SU-DHL-6 (cell line): Measurements from ENCODE around the gene AKAP8.
"Not testable (repeated sequence)": the region's sequence is repeated elsewhere in the genome, so short reads cannot be mapped to it uniquely, and the experiment has no call there.

Experiments
- EZH2phosphoT487 ChIP-seq: fragments of 200-600 bp; sonication (generic), shearing (Covaris generic); conservative IDR thresholded peaks from 2 replicates; pipeline ENCODE4 v1.6.1; 2018; ENCODE audit warnings: mild to moderate bottlenecking, antibody characterized with exemption, low read length, moderate library complexity, mixed read lengths
- TF ChIP-seq, protein P1 (sequence below): fragments of 200-600 bp; sonication (generic); IDR thresholded peaks from one replicate; pipeline ENCODE4 v1.5.1; 2017; ENCODE audit warnings: antibody characterized with exemption, mild to moderate bottlenecking, low read length, moderate library complexity; ENCODE audit not compliant: insufficient read depth, poor library complexity, severe bottlenecking

DNA sequence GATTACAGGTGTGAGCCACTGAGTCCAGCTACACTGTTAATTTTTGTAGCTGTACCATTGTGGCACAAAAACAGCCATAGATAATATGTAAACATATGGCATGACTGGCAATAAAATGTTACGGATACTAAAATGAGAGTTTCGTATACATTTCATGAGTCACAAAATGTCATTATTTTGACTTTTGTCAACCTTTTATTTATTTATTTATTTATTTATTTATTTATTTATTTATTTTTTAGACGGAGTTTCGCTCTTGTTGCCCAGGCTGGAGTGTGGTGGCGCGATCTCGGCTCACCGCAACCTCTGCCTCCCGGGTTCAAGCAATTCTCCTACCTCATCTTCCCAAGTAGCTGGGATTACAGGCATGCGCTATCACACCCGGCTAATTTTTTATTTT lies 38.3 kb downstream of the AKAP8 start:
- TF ChIP-seq, protein P1, sequence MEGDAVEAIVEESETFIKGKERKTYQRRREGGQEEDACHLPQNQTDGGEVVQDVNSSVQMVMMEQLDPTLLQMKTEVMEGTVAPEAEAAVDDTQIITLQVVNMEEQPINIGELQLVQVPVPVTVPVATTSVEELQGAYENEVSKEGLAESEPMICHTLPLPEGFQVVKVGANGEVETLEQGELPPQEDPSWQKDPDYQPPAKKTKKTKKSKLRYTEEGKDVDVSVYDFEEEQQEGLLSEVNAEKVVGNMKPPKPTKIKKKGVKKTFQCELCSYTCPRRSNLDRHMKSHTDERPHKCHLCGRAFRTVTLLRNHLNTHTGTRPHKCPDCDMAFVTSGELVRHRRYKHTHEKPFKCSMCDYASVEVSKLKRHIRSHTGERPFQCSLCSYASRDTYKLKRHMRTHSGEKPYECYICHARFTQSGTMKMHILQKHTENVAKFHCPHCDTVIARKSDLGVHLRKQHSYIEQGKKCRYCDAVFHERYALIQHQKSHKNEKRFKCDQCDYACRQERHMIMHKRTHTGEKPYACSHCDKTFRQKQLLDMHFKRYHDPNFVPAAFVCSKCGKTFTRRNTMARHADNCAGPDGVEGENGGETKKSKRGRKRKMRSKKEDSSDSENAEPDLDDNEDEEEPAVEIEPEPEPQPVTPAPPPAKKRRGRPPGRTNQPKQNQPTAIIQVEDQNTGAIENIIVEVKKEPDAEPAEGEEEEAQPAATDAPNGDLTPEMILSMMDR = not testable (repeated sequence)
- not testable (repeated sequence) for TF ChIP-seq EZH2phosphoT487
